HG03342 (cell line): ENCODE results near the gene ZNF575.

Experiments
- ATAC-seq: cut with Tn5 transposase; IDR thresholded peaks from one replicate; pipeline ENCODE4 v1.9.1; 2021; ENCODE audit warnings: mild to moderate bottlenecking, moderate library complexity; ENCODE audit not compliant: unreplicated experiment

ZNF575 gene, protein sequence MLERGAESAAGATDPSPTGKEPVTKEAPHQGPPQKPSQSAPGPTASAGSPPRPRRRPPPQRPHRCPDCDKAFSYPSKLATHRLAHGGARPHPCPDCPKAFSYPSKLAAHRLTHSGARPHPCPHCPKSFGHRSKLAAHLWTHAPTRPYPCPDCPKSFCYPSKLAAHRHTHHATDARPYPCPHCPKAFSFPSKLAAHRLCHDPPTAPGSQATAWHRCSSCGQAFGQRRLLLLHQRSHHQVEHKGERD

DNA sequence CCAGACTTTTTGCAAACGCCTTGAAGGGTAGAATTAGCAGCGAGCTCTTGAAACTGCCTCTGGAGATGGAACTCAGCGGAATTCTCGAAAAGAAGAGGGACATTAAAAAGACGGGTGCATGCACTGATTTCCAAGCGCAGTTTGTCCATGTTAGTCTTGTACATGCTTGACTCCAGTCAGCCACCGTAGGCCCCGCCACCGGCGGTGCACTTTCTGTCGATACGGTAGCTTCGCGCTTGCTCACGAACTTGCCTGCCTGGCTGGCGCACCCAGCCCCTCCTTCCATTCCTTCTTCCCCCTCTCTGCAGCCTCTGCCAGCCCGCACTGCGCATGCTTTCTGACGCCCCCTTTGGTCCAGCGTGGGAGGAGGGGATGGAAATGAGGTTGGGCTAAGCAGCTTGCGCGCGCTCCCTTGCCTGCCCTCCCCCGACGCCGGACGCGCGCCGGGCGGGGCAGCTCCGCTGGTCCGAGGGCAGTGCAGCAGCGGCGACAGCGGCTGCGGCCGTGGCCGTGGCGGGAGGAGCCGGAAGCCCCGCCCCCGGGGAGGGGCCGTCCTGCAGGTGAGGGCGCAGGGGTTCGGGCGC lies at the start of gene ZNF575:
Gene ZNF575 (plus strand): TSS at position 227 of the 584 bp plus-strand sequence. CDS start 1,235 bp downstream, outside the sequence.
- peak; percentile 52 for ATAC-seq

DNA sequence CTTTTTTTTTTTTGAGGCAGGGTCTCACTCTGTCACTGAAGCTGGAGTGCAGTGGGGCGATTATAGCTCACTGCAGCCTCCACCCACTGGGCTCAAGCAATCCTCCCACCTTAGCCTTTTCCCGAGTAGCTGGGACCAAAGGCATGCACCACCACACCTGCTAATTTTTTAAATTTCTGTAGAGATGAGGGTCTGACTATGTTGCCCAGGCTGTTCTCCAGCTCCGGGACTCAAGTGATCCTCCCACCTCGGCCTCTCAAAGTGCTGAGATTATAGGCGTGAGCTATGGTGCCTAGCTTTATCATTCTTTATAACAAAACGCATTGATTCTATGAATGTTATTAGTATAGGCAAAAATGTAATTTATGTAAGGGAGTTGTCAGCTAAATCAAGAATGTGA lies 49.7 kb upstream of the ZNF575 start:
- ATAC-seq: no peak

DNA sequence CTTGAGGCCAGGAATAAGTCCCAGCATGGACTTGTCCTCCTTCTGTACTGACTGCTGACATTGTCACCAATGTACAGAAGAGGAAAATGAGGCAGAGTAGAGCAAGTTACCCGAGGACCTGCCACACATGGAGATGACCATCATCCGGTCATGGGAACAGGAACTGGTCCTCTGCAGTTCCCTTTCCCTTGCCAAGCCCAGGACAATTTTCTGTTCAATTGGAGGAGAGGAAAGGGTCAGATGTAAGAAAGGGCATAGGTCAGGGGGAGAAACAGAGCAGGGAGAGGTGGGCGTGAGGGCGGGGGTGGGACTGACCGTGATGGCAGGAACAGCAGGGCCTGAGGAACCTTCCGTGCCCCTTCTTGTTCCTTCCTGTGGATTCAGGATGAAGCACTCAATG lies 47.0 kb upstream of the ZNF575 start:
- ATAC-seq: no peak

DNA sequence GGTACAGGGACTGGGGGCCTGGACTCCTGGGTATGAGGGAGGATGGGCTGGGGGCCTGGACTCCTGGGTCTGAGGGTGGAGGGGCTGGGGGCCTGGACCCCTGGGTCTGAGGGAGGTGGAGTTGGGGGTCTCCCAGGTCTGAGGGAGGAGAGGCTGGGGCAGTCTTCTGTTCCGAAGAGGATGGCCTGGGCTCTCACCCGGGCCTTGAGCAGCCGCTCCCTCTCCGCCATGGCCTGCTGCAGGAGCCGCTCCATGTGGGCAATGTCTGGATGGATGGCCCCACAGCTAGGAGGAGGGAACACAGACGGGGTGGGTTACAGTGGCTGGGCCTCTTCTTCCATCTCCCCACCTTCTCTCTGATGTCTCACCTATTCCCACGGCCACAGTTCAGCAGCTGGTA lies 46.6 kb upstream of the ZNF575 start:
- ATAC-seq: no peak

DNA sequence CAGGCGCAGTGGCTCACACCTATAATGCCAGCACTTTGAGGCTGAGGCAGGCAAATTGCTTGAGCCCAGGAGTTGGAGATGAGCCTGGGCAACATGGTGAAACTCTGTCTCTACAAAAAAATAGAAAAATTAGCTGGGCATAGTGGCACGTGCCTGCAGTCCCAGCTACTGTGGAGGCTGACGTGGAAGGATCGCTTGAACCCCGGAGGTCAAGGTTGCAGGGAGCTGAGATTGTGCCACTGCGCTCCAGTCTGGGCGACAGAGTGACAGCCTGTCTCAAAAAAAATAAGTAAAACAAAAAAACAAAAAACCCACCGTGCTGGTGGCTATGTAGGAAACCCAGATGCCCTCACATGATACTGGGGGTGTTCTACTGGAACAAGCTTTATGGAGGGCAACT lies 44.8 kb upstream of the ZNF575 start:
- ATAC-seq: no peak

DNA sequence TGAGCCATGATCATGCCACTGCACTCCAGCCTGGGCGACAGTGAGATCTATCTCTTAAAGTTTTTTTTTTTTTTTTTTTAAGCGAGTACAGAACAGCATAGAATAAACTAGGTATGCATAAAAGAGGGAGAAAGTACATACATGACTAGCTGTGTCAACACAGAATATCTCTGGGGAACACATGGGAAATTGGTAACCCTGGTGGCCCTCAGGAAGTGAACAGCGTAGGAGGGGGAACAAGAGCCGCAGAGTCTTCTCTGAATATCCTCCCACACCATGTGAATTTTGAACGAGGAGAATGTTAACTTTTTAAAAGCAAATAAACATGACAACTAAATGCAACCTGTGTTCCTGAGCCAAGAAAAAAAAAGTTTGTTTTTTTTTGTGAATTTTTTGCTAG lies 43.7 kb upstream of the ZNF575 start:
- ATAC-seq: peak; percentile 56

DNA sequence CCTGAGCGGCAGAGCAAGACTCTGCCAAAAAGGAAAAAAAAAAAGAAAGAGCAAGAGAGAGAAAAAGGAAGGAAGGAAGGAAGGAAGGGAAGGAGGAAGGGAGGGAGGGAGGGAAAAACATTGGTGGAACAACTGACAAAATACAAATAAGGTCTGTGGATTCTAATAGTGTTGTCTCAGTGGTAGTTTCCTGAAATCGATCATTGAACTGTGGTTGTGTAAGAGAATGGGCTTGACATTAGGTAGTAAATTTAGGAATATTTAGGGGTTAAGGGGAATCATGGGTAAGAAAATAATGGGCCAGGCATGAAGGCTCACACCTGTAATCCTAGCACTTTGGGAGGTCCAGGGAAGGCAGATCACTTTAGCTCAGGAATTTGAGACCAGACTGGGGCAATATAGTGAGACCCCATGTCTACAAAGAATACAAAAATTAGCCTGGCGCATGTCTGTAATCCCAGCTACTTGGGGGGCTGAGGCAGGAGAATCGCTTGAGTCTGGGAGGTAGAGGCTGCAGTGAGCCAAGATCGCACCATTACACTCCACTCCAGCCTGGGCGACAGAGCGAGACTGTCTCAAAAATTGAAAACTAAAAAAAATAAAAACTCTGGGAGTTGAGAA lies 42.9 kb upstream of the ZNF575 start:
- ATAC-seq: no peak

DNA sequence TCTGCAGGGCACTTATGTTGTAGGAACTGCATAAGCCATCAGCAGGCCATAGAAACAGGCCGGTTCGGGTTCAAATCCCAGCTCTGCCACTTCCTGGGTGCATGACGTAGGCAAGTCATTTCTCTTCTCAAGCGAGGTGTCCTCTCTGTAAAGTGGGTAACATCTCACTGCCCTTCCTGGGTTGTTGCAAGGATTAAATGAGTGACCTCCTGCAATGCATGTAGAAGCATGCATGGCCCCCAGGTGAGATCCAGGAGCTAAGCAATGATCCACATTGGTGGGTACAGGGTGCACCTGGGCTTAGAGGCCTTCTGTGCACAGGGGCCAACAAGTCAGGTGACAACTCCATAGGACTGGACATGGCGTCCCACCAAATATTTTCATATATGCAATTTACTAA lies 42.2 kb upstream of the ZNF575 start:
- no peak for ATAC-seq

DNA sequence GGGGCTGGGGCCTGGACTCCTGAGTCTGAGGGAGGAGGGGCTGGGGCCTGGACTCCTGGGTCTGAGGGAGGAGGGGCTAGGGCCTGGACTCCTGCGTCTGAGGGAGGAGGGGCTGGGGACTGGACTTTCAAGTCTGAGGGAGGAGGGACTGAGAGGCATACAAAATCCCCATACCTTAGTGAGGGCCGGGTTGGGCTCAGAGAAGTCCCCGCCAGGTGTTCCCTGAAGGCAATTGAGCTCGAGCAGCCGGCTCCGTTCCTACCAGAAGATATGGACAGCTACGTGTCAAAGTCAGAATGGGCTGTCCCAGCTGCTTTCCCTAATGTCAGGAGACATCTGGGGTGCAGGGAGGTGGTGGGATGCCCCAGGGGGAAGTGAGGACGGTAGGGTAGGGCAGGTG lies 37.9 kb upstream of the ZNF575 start:
- ATAC-seq: no peak

DNA sequence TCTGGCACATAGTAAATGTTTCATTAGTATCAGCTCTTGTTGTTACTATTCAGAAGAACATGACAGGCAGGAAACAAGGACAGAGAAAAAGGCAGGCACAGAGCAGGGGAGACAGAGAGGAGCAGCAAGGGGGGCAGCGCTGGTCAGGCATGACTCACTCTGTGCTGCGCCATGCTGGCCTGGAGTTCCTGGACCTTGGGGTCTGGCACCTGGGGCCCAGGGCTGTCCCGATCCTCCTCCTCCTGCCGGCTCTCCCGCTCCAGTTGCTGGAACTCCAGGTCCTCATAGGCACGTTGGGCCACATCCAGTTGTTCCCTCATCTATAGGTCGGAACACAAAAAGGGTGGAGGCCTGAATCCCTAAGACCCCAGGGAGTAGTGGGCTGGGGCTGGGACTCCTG lies 36.0 kb upstream of the ZNF575 start:
- no peak for ATAC-seq

DNA sequence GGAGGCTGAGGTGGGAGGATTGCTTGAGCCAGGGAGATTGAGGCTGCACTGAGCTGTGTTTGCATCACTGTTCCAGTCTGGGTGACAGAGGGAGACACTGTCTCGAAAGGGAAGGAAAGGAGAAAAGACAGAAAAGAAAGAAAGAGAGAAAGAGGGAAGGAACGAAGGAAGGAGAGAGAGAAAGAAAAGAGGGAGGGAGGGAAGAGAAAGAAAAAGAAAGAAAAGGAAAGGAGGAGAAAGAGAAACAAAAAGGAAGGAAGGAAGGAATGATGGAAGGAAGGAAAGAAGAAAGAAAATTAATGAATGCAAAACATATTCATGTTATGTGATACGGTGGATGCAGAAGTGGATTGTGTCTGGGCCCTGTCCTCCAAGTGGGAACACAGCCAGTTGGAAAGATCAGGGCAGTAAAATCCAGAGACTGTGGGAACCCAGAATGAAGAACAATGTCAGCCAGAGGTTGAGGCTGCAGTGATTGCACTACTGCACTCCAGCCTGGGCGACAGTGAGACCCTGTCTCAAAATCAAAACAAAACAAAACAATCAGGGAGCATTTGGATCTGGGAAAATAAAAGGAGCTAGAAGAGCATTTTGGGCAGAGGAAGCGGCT lies 34.6 kb upstream of the ZNF575 start:
- no peak for ATAC-seq

DNA sequence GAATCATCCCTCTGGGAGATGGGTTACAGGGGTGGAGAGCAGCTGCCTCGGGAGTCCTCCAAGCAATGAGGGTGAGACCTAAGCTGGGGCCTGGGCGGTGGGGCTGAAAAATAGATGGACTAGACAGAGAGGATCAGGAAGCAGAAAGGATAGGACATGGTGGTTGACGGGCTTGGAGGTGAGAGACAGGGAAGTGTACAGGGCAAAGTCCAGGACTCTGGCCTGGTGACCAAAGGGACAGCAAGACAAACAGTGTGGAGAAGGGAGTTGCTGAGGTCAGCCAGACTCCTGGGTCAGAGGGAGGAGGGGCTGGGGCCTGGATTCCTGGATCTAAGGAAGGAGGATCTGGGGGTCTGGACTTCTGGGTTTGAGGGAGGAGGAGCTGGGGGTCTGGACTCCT lies 33.9 kb upstream of the ZNF575 start:
- ATAC-seq: no peak

DNA sequence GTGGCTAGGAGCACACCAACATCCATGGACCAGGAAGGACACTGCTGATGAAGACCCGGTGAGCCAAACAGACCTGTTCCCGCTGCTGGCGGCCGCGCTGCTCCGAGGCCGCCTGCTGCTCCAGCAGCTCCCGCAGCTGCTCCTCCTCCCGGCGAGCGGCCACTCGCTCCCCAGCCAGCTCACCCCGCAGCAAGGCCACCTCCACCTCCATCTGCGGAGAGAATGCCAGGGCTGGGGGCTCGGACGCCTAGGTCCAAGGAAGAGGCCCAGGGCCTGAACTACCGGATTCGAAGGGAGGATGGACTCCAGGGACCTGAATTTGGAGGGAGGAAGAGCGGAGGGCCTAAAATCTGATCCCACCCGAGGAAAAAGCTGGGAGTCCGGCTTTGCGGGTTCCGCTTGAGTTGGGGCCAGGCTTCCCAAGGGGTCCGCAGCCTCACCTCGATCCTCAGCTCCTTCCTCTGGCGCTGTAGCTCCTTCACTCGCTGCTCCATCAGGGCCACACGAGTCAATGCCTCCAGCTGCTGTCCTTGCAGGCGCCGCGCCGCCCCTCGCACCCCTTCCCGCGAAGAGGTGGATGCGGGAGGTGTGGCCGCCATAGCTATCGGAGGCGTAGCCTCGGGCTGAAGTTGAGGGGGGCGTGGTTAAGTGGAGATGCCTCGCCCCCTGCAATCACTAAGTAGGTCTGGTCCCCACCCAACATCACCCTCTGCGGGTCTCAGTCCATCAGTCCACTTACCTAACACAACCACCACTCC lies 31.1 kb upstream of the ZNF575 start:
- ATAC-seq: no peak

DNA sequence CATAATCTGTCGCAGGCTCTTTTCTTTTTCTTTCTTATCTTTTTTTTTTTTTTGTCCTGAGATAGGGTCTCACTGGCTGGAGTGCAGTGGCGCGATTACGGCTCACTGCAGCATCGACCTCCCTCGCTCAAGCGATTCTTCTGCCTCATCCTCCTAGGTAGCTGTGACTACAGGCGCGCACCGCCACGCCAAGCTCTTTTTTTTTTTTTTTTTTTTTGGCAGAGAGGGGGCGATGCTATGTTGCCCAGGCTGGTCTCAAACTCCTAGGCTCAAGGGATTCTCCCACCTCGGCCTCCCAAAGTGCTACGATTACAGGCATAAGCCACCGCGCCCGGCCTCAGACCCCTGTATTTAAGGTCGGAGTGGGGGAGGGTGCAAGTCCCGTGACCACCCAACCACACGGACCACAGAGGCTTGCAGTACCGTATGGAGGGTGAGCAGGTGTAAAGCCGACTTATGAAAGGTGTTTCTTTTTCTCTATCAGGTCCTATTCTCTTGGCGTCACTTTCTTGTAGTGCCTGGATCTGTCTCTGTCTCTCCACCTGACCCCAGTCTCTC lies 30.5 kb upstream of the ZNF575 start:
- ATAC-seq: no peak

DNA sequence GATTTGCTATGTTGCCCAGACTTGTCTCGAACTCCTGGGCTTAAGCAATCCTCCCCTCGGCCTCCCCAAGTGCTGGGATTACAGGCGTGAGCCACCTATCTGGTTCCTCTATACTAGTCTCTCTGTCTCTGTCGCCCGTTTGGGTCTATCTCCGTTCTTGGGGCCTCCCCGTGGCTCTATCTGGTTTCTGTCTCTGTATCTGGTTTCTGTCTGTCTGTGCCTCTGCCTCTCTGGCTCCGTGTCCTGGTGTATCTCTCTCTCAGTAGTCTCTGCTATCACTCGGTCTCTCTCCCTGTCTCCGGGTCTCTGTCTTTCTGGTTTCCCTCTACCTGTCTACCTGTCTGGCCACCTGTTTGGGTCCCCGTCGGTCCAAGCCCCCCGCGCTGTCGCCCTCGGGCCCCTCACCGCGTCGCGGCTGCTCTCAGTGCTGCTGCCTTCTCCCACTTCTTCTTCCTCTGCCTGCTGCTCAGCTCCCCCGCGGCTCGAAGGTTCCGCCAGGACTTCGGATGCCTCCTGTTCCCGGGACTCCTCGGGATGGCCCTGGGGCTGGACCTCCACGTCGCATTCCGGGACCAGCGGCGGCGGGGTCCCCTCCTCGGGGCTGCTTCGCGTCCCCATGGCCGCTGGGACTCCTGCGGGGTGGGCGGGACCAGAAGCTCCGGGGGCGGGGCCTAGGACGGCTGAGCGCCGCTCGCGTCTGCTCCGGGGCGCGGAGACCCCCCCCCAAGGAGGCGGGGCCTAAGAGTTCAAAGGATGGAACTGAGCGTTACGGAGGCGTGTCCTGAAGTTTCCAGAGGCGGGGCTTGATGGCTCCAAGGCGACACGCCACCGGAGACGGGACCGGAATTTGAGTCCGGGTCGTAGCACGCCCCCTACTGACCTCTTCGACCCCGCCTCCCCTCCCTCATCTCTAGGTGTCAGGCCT lies 29.2 kb upstream of the ZNF575 start:
- ATAC-seq: peak; percentile 83

DNA sequence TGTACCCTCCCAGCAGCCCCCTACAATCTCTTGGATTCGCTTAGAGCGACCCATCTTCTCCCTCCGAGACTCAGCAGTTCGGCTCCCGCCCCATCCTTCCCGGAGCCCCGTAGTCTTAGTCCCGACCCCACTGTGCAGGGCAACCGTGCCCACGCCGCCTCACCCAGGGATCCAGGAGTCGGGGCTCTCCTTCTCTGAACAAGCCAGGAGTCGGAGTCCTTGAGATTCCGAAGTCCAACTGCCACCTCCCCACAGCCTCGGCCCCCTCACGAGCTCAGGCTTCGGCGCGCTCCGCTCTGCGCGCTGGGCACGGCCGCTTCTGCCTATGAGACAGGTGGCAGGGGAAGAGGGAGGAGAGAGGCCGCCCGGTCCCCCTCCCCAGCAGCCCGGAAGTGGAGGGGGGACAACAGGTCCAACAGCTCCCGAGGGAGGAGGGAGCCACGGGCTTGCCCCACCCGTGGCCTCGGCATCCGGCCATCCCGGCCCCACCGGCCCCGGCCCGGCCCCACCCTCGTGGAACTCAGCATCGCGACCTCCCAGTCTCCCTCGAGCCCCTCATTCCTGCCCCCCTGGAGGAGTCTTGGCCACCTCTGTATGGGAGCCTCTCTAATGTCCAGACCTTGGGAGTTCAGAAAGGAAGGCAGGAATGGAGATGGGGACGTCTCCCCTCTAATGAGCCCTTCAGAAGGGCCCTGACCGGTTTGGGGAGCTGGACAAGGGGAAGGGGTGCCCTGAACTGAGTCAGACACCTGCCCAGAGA lies 28.4 kb upstream of the ZNF575 start, which contains the start of gene PHLDB3:
Gene PHLDB3 (minus strand): TSS at position 321 of the 760 bp plus-strand sequence. CDS start 628 bp downstream, outside the sequence.
- peak; percentile 17 for ATAC-seq

DNA sequence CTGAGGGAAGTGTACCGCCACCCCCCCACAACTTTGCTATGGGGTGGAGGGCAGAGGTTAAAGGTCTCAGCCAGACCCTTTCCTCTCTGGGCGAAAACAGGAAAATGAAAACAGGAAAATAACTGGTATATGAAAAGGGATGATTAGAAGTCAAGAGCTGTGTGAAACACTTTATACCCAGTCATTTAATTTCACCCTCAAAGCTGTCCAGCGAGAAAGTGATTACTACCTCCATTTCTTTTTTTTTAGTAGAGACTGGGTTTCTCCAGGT lies 27.9 kb upstream of the ZNF575 start:
- no peak for ATAC-seq

DNA sequence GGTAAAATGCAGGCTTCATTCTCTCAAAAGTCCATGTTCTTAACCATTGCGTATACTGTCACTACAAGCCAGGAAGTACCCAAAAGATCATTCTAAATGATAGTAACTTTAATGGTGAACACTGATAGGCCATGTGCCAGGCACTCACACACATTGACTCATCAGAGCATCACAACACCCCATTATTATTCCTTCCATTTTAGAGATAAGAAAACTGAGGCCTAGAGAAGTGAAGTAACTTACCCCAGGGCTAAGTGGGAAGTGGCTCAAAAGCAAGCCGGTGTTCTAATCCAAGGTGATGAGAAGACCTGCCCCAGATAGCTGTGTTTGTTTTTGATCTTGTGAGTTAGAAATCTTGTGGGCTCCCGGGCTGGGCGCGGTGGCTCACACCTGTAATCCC lies 27.0 kb upstream of the ZNF575 start:
- ATAC-seq: no peak

DNA sequence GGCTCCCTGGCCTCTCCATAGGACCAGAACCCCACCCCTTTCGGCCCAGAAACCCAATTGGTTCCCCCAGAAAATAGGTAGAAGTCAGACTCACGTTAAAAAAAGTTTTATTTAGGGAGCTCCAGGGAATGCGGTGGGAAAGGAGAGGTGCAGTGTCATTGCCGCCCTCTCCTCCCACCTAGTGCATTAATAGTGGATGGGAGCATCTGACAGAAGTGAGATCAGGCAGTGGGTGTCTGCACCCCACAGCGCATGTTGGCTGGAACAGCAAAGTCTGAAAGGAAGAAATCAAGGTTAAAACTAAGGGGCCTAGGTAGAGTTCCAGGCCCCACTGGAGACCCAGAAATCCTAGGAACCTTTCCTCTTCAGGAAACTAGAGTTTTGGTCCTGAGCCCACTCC lies 26.4 kb upstream of the ZNF575 start:
- ATAC-seq: no peak
